ENCODE measurements around the gene PRELP.
"Not testable (repeated sequence)": the region's sequence is repeated elsewhere in the genome, so short reads cannot be mapped to it uniquely, and the experiment has no call there.

The PRELP gene

DNA sequence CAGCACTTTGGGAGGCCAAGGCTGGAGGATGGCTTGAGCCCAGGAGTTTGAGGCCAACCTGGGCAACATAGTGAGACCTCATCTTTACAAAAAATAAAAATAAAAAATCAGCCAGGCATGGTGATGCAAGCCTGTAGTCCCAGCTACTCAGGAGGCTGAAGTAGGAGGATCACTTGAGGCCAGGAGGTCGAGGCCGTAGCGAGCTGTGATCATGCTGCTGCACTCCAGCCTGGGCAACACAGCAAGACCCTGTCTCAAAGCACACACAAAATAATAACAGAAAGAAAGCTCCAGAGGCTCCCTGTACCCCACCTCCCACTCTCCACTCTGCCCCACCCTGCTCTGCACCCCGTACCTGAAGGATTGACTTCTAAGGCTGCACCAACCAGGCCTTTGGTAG, 42.5 kb downstream of the PRELP start:
- intact Hi-C loops (cut with DNase I); DNase-seq: not testable (repeated sequence)

- intact Hi-C loops (cut with DNase I) = no loop called here
- DNase-seq = no peak
Measured at GRCh38 chr1:203518541-203518940, 42.9 kb downstream of the PRELP start.

DNA sequence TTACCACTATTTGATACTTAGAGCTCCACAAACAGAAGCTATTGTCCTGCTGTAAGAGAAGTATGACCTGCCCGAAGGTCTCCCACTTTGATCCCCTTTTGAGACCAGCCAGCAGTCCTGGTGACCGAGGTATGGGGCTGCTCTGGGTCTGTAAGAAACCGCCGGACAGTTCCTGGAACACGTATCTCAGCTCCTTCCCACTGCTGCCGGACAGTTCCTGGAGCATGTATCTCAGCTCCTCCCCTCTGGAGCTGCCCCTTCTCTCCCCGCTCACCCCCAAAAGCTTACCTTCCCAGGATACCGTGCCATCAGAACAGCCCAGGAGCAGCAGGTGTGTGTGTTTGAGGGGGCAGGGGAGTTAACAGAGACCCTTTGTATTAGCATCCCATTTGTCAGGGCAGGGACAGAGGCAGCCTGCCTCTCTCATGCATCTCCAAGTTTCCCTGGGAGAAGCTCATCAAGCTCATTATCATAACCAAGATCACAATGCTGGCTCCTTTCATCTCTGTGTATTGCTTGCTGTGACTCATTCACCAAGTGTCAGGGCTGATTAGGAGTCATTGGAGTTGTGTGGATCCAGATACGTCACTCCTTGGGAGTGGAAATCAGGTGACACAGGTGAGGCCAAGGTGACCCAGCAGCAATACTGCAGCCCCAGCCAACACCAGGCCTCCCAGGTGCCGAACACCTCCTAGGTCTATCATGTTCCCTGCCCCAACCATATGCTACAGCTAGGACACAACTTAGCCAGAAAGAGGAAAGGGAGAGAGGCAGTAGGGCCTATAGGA, 43.6 kb downstream of the PRELP start:
- intact Hi-C loops (cut with DNase I) = no loop called here
- peak in 10 of 42 donors; percentile 22 to 74 (median 51) for DNase-seq

GRCh38 chr1:203519896-203520295, 44.3 kb downstream of the PRELP start:
- intact Hi-C loops (cut with DNase I) = no loop called here
- DNase-seq = no peak

DNA sequence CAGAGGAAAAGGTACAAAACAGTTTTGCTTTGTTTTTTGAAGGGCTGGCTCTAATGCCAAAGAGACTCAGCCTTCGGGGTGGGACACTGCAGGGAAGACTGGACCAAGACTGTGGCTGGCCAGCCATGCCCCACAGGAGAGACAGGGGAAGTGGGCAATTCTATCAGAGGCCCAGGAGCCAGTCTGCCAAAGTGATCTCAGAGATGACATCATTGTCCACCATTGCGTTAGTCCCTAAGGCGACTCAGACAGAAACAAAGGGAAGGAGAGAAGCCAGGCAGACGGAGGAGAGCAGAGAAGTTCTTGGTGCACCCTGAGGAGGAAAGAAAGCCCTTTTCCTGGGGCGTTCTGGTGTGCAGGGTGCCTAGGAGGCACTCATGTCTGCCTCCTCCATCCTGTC, 44.7 kb downstream of the PRELP start:
- intact Hi-C loops (cut with DNase I) = no loop called here
- no peak for DNase-seq

- intact Hi-C loops (cut with DNase I) = no loop called here
- no peak for DNase-seq
Measured at GRCh38 chr1:203521074-203521794, 45.6 kb downstream of the PRELP start.

DNA sequence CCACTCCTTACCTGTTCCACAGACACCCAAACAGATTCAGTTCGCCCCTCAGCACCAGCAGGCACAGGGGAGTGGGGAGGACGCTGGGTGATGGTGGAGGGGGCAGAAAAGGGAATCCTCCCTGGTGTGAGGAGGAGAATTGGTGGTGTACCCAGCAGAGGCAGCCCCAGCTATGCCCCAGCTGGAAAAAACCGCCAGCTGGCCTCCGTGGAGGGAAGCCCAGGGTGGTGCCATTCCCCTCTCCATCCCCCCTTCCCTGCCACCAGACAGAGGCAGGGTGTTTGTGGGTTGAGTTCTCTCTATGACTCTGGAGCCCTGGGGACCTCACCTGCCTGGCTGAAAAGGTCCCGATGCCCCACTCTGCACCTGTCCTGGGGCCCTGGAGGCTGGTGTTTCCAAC, 46.2 kb downstream of the PRELP start:
- intact Hi-C loops (cut with DNase I) = no loop called here

GRCh38 chr1:203522237-203522636, 46.6 kb downstream of the PRELP start:
- intact Hi-C loops (cut with DNase I) = no loop called here
- DNase-seq = peak in 5 of 42 donors; percentile 24 to 50 (median 40)

More for the DNA sequence above, 46.2 kb downstream of the PRELP start:
- peak in 1 of 42 donors; percentile 51 for DNase-seq

DNA sequence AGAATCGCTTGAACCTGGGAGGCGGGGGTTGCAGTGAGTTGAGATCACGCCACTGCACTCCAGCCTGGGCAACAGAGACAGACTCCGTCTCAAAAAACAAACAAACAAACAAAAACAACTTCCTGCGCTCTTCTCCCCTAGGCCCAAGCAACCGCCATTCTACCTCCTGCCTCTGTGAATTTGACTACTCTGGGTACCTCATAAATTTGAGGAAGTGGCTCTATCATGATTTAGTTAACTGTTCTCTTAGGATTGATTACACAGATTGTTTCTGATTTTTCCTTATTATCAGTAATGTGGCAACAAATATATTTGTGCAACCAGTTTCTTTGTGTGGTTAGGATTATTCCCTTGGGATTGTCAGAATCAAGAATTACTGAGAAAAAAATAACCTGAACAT, 48.1 kb downstream of the PRELP start:
- no peak for DNase-seq

GRCh38 chr1:203524152-203524551, 48.5 kb downstream of the PRELP start:
- no peak for DNase-seq
- intact Hi-C loops (cut with DNase I) = no loop called here

More for the DNA sequence above, 48.1 kb downstream of the PRELP start:
- intact Hi-C loops (cut with DNase I) = no loop called here

GRCh38 chr1:203524824-203525223, 49.2 kb downstream of the PRELP start:
- DNase-seq = no peak
- intact Hi-C loops (cut with DNase I) = no loop called here

- DNase-seq = no peak
Measured at GRCh38 chr1:203525685-203526084, 50.1 kb downstream of the PRELP start.

DNA sequence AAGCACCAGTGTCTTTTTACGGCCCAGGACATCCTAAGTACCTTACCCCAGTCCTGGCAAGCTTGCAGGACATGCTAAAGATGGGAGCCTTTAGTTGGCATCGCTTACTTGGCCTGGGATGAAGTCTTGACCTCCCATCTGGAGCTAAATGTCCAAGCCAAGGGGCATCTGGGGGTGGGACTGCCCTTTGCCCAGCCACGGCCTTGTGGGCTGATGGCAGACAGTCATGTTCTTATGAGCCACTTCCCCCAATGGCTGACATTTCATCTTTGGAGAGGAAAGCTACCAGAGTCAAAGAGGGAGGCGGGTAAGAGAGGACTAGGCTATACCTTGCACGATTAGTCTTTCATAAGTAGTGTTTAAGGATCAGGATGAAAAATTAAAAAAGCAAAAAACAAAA, 50.5 kb downstream of the PRELP start:
- DNase-seq = no peak
- intact Hi-C loops (cut with DNase I) = no loop called here

More at GRCh38 chr1:203525685-203526084, 50.1 kb downstream of the PRELP start:
- intact Hi-C loops (cut with DNase I) = no loop called here

- DNase-seq = no peak
- intact Hi-C loops (cut with DNase I) = no loop called here
Measured at GRCh38 chr1:203526572-203526971, 51.0 kb downstream of the PRELP start.

GRCh38 chr1:203527013-203527412, 51.4 kb downstream of the PRELP start:
- DNase-seq = no peak
- intact Hi-C loops (cut with DNase I) = no loop called here

DNA sequence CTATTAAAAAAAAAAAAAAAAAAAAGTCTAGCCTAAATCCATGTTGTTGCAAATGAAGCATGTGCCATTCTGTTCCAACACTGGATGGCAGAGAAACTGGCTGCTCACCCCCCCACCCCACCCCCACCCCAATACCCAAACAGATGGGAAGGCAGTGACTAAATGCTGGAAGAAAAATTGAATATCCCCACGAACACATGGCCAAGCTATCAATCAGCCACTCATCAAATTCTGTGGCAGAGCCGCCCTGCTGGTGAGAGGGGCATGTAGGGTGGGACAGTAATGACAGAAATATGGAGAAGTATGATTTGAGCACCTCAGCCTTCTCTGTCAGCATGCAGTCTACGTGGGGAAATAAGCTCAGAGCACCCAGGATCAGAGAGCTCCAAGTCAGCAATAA, 52.5 kb downstream of the PRELP start:
- intact Hi-C loops (cut with DNase I) = no loop called here
- no peak for DNase-seq

DNA sequence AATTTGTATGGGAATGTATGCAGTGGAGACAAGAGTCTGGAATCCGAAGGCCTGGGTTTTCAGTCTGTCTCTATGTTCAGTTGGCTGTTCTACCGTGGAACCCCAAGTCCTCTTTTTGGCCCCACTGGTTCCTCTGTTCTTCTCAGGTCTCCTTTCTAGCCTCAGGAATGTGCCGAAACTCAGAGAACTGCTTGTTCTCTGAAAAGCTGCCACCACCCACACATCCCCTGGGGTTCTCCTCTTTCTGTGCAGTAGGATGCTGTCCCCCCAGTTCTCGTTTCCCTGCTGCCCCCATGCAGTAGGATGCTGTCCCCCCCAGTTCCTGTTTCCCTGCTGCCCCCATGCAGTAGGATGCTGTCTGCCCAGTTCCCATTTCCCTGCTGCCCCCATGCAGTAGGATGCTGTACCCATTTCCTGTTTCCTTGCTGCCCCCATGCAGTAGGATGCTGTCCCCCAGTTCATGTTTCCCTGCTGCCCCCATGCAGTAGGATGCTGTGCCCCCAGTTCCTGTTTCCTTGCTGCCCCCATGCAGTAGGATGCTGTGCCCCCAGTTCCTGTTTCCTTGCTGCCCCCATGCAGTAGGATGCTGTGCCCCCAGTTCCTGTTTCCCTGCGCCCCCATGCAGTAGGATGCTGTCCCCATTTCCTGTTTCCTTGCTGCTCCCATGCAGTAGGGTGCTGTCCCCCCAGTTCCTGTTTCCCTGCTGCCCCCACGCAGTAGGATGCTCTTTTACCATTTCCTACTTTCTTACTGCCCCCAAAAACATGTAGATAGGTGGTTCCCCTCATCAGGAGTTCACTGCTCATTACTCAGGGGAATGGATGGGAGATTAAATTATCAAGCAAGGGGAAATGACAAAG, 53.6 kb downstream of the PRELP start:
- intact Hi-C loops (cut with DNase I) = no loop called here
- DNase-seq = peak in 5 of 42 donors; percentile 33 to 56 (median 45)

GRCh38 chr1:203531063-203531462, 55.5 kb downstream of the PRELP start:
- intact Hi-C loops (cut with DNase I) = no loop called here
- no peak for DNase-seq

- no peak for DNase-seq
- intact Hi-C loops (cut with DNase I) = no loop called here
Measured at GRCh38 chr1:203534012-203534411, 58.4 kb downstream of the PRELP start.

GRCh38 chr1:203534526-203534925, 58.9 kb downstream of the PRELP start:
- DNase-seq = peak in 3 of 42 donors; percentile 26 to 73 (median 30)
- intact Hi-C loops (cut with DNase I) = no loop called here

Data from head of caudate nucleus (tissue), 42 donors.